Measurements from ENCODE around the gene ANKRD9. TPM values are rescaled to one million over a fixed set of nuclear protein-coding genes. Genes with fewer than 3 reads are reported as not detected.
"Not testable (repeated sequence)": the region's sequence is repeated elsewhere in the genome, so short reads cannot be mapped to it uniquely, and the experiment has no call there.

The ANKRD9 gene
- polyA plus RNA-seq, 1 donor, result 33.3 TPM

- WGBS (ENCODE audit: insufficient coverage, low lambda C conversion rate), result 92% methylated on average over 2 of the region's 3 CpGs
- DNase-seq, result no peak
- H3K4me3 ChIP-seq (ENCODE audit: low read length), result no peak overlapping the region
- H3K9me3 ChIP-seq (ENCODE audit: control insufficient read depth, low read depth, low read length), result no peaks in the 10 kb centered on the region
- no peaks in the 10 kb centered on the region for H3K27me3 ChIP-seq (ENCODE audit: control insufficient read depth, insufficient read depth, low read length)
- peaks cover 61% of the 10 kb centered on the region for H3K4me1 ChIP-seq (ENCODE audit: control insufficient read depth, insufficient read depth, low read length)
- peaks cover 3% of the 10 kb centered on the region for H3K36me3 ChIP-seq (ENCODE audit: control insufficient read depth, insufficient read depth, low read length)
- H3K27ac ChIP-seq (ENCODE audit: low read length), result peak overlapping the region; percentile 46
These were observed 39.2 kb upstream of the ANKRD9 start for GRCh38 chr14:102548616-102549240.

GRCh38 chr14:102545461-102546265, 36.1 kb upstream of the ANKRD9 start:
- peak overlapping the region; percentile 88 for H3K27ac ChIP-seq (ENCODE audit: low read length)
- no peak for DNase-seq
- H3K27me3 ChIP-seq (ENCODE audit: control insufficient read depth, insufficient read depth, low read length), result no peaks in the 10 kb centered on the region
- peaks cover 2% of the 10 kb centered on the region for H3K36me3 ChIP-seq (ENCODE audit: control insufficient read depth, insufficient read depth, low read length)
- H3K4me3 ChIP-seq (ENCODE audit: low read length), result peak overlapping the region; percentile 50
- peaks cover 35% of the 10 kb centered on the region for H3K4me1 ChIP-seq (ENCODE audit: control insufficient read depth, insufficient read depth, low read length)
- no peaks in the 10 kb centered on the region for H3K9me3 ChIP-seq (ENCODE audit: control insufficient read depth, low read depth, low read length)
- WGBS (ENCODE audit: insufficient coverage, low lambda C conversion rate), result 0% methylated on average over 1 of the region's 29 CpGs

- Histone ChIP-seq H3K4me3 (ENCODE audit: low read length) (peak overlapping the region; percentile 50), H3K27ac (ENCODE audit: low read length) (peak overlapping the region; percentile 88), H3K4me1 (ENCODE audit: control insufficient read depth, insufficient read depth, low read length) (peaks cover 40% of the 10 kb centered on the region), H3K9me3 (ENCODE audit: control insufficient read depth, low read depth, low read length) (no peaks in the 10 kb centered on the region), H3K27me3 (ENCODE audit: control insufficient read depth, insufficient read depth, low read length) (no peaks in the 10 kb centered on the region), H3K36me3 (ENCODE audit: control insufficient read depth, insufficient read depth, low read length) (no peaks in the 10 kb centered on the region)
- peak; percentile 87 to 95 for DNase-seq
- WGBS (ENCODE audit: insufficient coverage, low lambda C conversion rate), result no CpG with 5 or more reads among the region's 66 CpGs
These were observed 35.3 kb upstream of the ANKRD9 start for GRCh38 chr14:102544747-102545460.

- peaks cover 47% of the 10 kb centered on the region for H3K4me1 ChIP-seq (ENCODE audit: control insufficient read depth, insufficient read depth, low read length)
- DNase-seq, result peak in 1 of 2 donors; percentile 50
These were observed 34.6 kb upstream of the ANKRD9 start for GRCh38 chr14:102544046-102544746.

GRCh38 chr14:102541771-102542170, 32.2 kb upstream of the ANKRD9 start:
- no peak for DNase-seq
- WGBS (ENCODE audit: insufficient coverage, low lambda C conversion rate), result no CpG with 5 or more reads among the region's 10 CpGs
- no peak overlapping the region for H3K27ac ChIP-seq (ENCODE audit: low read length)
- no peaks in the 10 kb centered on the region for H3K27me3 ChIP-seq (ENCODE audit: control insufficient read depth, insufficient read depth, low read length)
- H3K4me1 ChIP-seq (ENCODE audit: control insufficient read depth, insufficient read depth, low read length), result peaks cover 54% of the 10 kb centered on the region
- H3K4me3 ChIP-seq (ENCODE audit: low read length), result no peak overlapping the region
- H3K36me3 ChIP-seq (ENCODE audit: control insufficient read depth, insufficient read depth, low read length), result no peaks in the 10 kb centered on the region
- no peaks in the 10 kb centered on the region for H3K9me3 ChIP-seq (ENCODE audit: control insufficient read depth, low read depth, low read length)

More at GRCh38 chr14:102544046-102544746, 34.6 kb upstream of the ANKRD9 start:
- Histone ChIP-seq H3K9me3 (ENCODE audit: control insufficient read depth, low read depth, low read length) (no peaks in the 10 kb centered on the region), H3K36me3 (ENCODE audit: control insufficient read depth, insufficient read depth, low read length) (no peaks in the 10 kb centered on the region), H3K4me3 (ENCODE audit: low read length) (no peak overlapping the region), H3K27ac (ENCODE audit: low read length) (peak overlapping the region; percentile 88), H3K27me3 (ENCODE audit: control insufficient read depth, insufficient read depth, low read length) (no peaks in the 10 kb centered on the region)
- WGBS (ENCODE audit: insufficient coverage, low lambda C conversion rate), result no CpG with 5 or more reads among the region's 43 CpGs

- H3K36me3 ChIP-seq (ENCODE audit: control insufficient read depth, insufficient read depth, low read length); DNase-seq; H3K27me3 ChIP-seq (ENCODE audit: control insufficient read depth, insufficient read depth, low read length); H3K27ac ChIP-seq (ENCODE audit: low read length); H3K9me3 ChIP-seq (ENCODE audit: control insufficient read depth, low read depth, low read length); H3K4me3 ChIP-seq (ENCODE audit: low read length): not testable (repeated sequence)
- WGBS (ENCODE audit: insufficient coverage, low lambda C conversion rate), result no CpG with 5 or more reads among the region's 14 CpGs
- peaks cover 52% of the 10 kb centered on the region for H3K4me1 ChIP-seq (ENCODE audit: control insufficient read depth, insufficient read depth, low read length)
These were observed 31.5 kb upstream of the ANKRD9 start for GRCh38 chr14:102541029-102541491.

- no peaks in the 10 kb centered on the region for H3K36me3 ChIP-seq (ENCODE audit: control insufficient read depth, insufficient read depth, low read length)
- peaks cover 50% of the 10 kb centered on the region for H3K4me1 ChIP-seq (ENCODE audit: control insufficient read depth, insufficient read depth, low read length)
- H3K9me3 ChIP-seq (ENCODE audit: control insufficient read depth, low read depth, low read length), result no peaks in the 10 kb centered on the region
- DNase-seq, result peak in 1 of 2 donors; percentile 77
- no CpG with 5 or more reads among the region's 29 CpGs for WGBS (ENCODE audit: insufficient coverage, low lambda C conversion rate)
- H3K4me3 ChIP-seq (ENCODE audit: low read length), result no peak overlapping the region
- peak overlapping the region; percentile 53 for H3K27ac ChIP-seq (ENCODE audit: low read length)
- no peaks in the 10 kb centered on the region for H3K27me3 ChIP-seq (ENCODE audit: control insufficient read depth, insufficient read depth, low read length)
These were observed 30.9 kb upstream of the ANKRD9 start for GRCh38 chr14:102540315-102541028.

GRCh38 chr14:102539544-102540314, 30.2 kb upstream of the ANKRD9 start:
- WGBS (ENCODE audit: insufficient coverage, low lambda C conversion rate), result no CpG with 5 or more reads among the region's 17 CpGs
- Histone ChIP-seq H3K9me3 (ENCODE audit: control insufficient read depth, low read depth, low read length) (no peaks in the 10 kb centered on the region), H3K4me1 (ENCODE audit: control insufficient read depth, insufficient read depth, low read length) (peaks cover 45% of the 10 kb centered on the region), H3K4me3 (ENCODE audit: low read length) (no peak overlapping the region), H3K36me3 (ENCODE audit: control insufficient read depth, insufficient read depth, low read length) (no peaks in the 10 kb centered on the region), H3K27ac (ENCODE audit: low read length) (peak overlapping the region; percentile 53), H3K27me3 (ENCODE audit: control insufficient read depth, insufficient read depth, low read length) (no peaks in the 10 kb centered on the region)
- peak in 1 of 2 donors; percentile 72 for DNase-seq
